AG09319 (cell line): ENCODE results near the gene FICD.

Experiments used
- DNase-seq: peaks from one replicate; pipeline ENCODE4 v3.0.0-alpha.2; 2010; ENCODE audit warnings: low read depth; ENCODE audit errors: extremely low read depth
- CTCF ChIP-seq: IDR thresholded peaks from 2 replicates; pipeline ENCODE4 v1.5.1; 2011; ENCODE audit warnings: low read depth, mild to moderate bottlenecking, inconsistent platforms, low read length, moderate library complexity

The FICD gene

GRCh38 chr12:108509806-108510205, 5.3 kb upstream of the FICD start:
- no peak for DNase-seq
- no peak for TF ChIP-seq CTCF

GRCh38 chr12:108510836-108511235, 4.2 kb upstream of the FICD start:
- TF ChIP-seq CTCF, result no peak
- no peak for DNase-seq

DNA sequence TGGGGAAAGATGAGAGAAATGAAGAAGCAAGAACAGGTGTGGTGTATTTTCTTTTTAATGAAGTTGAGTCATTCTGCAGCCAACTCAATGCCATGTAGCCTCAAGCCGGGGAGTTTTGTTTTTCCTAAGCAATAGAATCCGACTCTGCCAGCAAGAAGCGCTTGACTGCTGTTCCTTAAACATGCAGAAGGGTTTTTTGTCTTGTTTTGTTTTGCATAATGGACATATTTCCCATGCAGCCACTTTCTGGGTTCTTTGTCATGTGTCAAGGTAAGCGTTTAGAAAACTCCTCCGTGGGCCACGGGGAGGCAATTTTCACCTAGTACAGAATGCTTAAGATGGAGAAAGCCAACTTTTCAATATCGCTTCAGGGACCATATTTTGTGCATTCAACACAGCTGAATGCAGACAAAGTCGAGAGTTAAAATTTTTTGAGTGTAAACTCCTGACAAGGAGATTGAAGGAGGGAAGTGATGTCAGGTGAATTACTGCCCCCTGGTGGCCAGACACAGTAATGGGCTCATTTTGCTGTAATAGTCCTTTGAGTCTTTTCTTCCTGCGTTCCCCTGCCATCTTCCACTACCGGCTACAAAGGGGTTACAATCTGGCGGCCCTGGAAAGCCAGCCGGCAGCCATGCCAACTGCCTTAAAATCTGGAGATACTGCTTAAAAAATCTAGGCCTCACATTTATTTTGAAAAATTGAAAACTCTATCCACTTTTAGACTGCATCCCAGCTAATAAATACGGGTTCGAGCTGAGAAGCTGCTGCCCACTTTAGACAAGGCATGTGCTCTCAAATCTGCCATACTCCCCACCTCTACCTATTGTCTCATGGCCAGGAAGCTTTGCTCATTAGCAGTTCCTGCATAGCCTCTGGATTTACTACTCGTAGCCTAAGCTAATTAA, 3.2 kb upstream of the FICD start:
- peak; percentile 81 for TF ChIP-seq CTCF
- DNase-seq, result no peak

GRCh38 chr12:108514468-108514972, 557 bp upstream of the FICD start:
- no peak for TF ChIP-seq CTCF
- DNase-seq, result no peak

DNA sequence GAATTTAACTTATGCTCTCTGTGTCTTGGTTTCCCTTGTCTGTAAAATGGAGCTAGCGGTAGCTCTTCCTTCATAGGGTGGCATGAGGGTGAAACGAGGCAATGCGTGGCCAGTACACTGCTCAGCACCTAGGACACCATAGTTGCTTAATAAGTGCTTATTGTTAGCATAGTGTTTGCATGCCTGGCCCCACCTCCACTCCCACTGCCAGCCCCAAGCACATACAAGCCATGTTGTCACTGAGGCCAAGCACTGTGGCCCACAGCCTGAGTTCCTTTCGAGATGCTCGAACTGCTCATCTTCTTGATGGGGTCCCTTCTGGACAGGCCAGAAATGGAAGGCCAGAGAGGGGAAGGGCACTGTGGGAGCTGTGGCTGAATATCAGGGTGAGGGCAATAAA, 839 bp downstream of the FICD start:
- DNase-seq, result no peak
- TF ChIP-seq CTCF, result no peak

DNA sequence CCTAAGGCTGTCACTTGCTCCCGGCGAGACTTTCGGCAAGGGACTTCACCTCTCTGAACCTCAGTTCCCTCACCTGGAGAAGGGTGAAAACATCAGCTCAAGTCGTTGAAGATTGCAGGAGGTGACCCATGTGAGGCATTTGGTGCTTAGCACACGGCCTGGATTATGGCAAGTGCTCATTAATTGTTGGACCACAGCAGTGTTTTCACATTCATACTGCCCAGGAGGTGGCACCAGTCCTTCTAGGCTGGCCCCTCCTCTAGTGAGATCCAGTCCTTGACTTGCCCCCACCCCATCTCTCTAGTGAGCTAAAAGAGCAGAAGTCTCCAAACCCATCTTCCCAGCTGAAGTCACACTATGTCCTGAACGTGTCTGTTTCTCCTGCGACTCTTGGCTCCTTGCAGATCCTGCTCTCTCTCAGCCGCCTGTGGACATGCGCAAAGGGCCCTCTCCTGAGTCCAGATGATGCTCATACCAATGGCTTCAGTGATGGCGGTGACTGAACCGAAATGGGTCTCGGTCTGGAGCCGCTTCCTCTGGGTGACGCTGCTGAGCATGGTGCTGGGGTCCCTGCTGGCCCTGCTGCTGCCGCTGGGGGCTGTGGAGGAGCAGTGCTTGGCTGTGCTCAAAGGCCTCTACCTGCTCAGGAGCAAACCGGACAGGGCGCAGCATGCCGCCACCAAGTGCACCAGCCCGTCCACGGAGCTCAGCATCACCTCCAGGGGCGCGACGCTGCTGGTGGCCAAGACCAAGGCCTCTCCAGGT, 1.6 kb downstream of the FICD start:
- peak; percentile 4 for TF ChIP-seq CTCF
- no peak for DNase-seq
